HG02970 (cell line): ENCODE results near the gene SEC31A.
"Not testable (repeated sequence)": the region's sequence is repeated elsewhere in the genome, so short reads cannot be mapped to it uniquely, and the experiment has no call there.

Experiments used
- ATAC-seq: cut with Tn5 transposase; IDR thresholded peaks from one replicate; pipeline ENCODE4 v1.9.1; 2021; ENCODE audit warnings: mild to moderate bottlenecking, moderate library complexity, moderate number of reproducible peaks; ENCODE audit not compliant: unreplicated experiment, low FRiP score

The SEC31A gene

GRCh38 chr4:82898322-82899243 lies 7.6 kb upstream of the SEC31A start:
- no peak for ATAC-seq

GRCh38 chr4:82896755-82897154 lies 5.8 kb upstream of the SEC31A start:
- no peak for ATAC-seq

GRCh38 chr4:82893942-82894341 lies 3.0 kb upstream of the SEC31A start:
- no peak for ATAC-seq

GRCh38 chr4:82892467-82892802 lies 1.5 kb upstream of the SEC31A start:
- ATAC-seq = no peak

DNA sequence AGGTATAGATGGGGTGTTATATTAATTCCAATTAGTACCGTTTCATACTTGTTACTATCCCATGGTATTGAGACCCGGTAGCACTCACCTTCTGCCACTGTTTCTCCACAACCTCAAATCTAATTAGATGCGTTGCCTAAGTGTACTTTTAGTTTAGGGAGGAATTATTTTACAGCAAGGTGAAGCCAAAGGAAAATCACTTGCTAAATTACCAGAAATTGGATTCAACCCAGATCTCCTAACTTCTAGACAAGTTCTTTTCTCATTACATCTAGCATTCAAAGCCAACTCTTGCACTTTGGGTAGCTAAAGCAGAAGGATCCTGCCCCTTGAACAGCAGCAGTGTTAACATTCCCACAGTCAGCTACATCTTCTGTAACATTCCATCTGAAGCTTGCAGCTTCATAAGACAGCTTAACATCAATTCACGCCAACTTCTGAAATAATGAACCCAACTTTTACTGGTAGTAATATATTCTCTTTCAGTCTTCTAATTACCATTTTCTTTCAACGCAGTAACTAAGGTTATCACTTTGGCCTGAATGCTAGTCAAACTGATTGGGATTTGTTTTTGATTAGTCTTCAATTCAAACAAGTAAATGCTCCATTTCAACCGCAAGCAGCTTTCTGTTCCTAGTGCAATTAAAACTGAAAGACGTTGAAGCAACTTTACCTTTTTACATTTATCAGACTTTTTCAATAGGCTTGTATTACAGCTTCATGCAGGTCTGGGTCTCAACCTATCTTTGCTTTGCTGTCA lies 934 bp upstream of the SEC31A start:
- no peak for ATAC-seq

DNA sequence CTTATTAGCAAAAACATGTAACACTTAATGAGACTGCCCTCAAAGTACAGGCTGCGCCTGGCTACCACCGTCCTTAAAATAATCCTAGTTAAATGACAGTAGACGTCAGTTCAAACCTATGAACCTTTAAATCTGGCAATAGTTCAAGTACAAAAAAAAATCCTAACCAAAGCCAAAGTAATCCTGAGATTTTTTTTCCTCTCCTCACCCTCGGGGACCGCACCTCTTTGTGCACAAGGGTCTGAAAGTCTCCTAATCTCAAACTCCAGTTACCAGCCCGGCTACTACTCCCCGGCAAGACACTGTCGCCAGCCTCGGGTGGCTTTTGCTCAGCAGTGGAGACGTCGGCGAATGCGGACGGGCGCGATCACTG lies 439 bp downstream of the SEC31A start:
- ATAC-seq = no peak

- ATAC-seq = no peak
Observed at GRCh38 chr4:82889287-82889686, 1.7 kb downstream of the SEC31A start.

DNA sequence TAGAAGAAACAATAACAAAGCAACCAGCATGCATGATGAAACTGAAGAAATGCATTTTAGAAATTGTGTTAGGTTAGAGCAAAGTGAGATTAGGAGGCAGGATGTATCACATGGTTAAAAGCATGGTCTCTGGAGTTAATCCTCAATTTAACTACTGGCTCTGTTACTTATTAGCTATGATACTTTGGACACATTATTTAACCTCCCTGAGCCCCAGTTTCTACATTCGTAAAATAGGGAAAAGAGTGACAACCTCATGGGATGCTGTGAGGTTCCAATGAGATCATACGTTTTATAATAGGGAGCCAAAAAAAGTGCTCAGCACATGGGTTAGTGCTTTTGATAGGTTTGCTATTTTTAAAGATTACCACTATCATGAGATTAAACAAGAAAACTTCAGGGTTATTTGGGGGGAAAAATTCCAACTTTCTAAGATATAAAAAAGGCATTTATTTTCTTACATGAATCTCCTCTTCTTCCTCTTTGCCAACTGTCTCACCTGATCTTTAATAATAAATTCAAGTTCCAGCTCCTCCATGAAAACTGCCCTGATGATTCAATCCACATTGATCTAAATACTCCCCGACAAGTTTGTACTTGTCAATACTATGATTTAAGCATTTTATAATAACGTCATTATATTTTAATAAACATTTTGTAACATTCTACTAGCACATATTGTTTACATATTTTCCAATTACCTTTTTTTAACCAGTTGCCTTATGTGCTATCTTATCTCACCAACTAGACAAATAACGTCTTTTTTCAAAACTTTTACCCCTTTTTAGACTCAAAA lies 4.6 kb downstream of the SEC31A start:
- no peak for ATAC-seq

GRCh38 chr4:82885410-82885809 lies 5.5 kb downstream of the SEC31A start:
- no peak for ATAC-seq

DNA sequence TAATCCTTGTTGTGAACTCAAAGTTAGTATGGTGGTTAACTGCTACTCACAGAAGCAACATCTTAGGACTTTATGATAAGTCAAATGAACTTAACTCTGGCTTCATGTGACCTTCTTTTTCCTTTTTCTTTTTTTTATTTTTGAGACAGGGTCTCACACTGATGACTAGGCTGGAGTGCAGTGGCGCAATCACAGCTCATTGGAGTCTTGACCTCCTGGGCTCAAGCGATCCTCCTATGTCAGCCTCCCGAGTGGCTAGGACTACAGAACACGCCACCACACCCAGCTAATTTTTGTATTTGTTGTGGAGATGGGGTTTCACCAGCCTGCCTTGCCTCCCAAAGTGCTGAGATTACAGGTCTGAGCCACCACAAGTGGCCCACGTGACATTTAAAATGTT lies 22.4 kb downstream of the SEC31A start:
- ATAC-seq = no peak

DNA sequence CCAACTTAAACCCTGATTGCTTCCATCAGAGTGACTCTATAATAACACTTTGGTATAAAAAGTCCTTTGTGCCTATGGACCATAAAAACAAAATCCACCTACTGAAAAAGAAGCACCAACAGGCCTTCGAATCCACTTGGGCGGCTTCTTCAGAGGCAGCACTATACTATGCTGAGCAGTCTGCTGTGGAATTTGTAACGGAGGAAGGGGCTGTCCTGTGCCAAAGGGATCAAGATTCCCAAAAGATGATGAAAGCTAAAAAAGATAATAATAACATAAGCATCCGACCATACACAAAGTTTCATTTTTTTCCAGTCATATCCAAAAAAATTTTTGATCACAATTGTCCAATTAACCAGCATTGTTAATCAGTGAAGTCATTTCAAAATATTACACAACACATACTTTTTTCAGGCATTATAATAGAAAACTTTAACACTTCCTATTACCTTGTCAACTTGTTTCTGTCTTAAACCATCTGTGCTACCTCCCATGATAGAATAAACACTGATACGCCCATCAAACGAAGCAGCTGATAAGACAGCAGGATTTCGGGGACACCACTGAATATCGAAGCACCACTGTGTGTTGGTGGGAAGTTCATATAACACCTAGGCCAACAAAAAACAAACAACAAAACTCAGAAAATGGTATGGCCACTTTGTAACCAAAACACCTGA lies 24.1 kb downstream of the SEC31A start:
- ATAC-seq = no peak

- not testable (repeated sequence) for ATAC-seq
Observed at GRCh38 chr4:82866033-82866432, 24.9 kb downstream of the SEC31A start.

DNA sequence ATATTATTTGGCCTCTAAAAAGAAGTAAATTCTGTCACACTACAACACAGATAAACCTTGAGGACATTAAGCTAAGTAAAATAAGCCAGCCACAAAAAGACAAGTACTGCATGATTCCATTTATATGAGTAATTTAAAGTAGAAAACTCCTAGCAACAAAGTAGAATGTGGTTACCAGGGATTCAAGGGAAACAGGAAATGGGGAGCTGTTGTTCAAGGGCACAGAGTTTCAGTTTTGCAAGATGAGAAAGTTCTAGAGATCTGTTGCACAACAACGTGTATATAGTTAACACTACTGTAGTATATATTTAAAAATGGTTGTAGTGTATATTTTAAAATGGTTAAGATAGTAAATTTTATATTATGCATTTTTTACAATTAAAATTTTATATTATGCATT lies 25.4 kb downstream of the SEC31A start:
- ATAC-seq = no peak

DNA sequence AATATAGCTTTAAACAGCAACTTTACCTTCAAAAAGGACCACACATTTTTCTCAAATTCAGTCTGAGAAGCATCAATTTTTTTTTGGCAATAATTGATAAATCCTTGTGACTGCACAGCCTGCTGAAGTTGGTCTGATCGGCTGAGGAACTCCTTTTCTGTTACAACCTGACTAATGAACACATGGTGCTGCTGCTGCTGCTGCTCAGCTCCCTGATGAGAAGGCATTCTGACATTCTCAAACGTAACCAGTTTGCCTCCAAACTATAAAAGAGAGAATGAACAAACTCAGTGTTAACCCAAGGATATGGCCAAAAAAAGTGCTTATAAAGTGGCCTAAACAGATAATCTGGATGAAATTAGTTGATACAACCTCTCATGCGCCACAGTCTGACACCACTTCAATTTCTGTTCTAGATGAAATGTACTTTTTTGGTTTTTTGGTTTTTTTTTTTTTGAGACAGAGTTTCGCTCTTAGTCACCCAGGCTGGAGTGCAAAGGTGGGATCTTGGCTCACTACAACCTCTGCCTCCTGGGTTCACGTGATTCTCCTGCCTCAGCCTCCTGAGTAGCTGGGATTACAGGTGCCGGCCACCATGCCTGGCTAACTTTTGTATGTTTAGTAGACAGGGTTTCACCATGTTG lies 26.5 kb downstream of the SEC31A start:
- ATAC-seq = no peak

DNA sequence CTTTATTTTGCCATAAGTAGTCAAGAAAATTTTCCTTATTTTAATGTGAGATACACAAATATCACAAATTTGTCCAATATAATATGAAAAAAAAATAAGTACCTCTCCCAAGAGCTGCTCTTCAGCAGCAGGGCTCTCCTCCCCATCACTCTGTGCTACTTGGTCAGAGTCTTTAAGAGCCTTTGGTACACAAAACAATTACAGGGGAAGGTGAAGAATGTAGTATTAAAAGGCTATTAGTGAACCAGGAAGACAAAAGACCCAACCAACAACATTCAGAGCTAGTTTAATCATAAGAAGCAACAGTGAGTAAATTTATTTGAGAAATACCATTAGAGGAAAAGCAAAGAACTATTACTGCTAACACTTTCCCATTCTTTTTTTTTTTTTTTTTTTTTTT lies 29.4 kb downstream of the SEC31A start:
- ATAC-seq = no peak

- ATAC-seq = not testable (repeated sequence)
Observed at GRCh38 chr4:82860487-82860886, 30.5 kb downstream of the SEC31A start.

GRCh38 chr4:82852751-82853285 lies 38.1 kb downstream of the SEC31A start:
- ATAC-seq = no peak

DNA sequence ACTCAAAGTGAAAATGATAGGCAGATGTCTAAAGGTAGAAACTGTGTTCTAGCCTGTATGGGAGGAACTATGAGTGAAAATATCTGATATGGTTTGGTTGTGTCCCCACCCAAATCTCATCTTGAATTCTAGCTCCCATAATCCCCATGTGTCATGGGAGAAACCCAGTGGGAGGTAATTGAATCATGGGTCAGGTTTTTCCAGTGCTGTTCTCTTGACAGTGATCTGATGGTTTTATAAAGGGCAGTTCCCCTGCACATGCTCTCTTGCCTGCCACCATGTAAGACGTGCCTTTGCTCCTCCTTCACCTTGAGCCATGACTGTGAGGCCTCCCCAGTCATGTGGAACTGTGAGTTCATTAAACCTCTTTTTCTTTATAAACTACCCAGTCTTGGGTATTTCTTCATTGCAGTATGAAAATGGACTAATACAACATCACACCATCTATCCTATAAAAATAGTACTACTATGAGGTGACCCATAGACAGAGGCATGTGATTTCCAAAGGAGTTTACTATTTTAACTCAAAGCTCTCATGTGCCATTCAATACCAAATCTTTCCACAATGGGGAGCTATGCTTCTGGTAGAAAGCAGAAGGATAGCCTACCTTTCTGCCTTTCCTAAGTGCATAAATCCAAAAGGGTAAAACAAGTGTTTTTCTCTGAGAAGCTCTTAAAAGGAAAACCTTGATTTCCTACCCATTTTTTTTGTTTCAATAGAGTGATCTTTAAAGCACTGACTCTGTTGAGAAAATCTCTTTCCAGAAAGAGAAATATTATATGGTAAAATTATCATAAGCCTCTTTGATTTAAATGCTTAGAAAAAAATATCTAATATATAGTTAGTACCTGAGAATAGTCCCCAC lies 38.8 kb downstream of the SEC31A start:
- no peak for ATAC-seq

GRCh38 chr4:82851318-82851717 lies 39.6 kb downstream of the SEC31A start:
- no peak for ATAC-seq
